HEK293 (cell line): ENCODE results near the gene SRP72.
"Not testable (repeated sequence)": the region's sequence is repeated elsewhere in the genome, so short reads cannot be mapped to it uniquely, and the experiment has no call there.

Experiments used
- ATF2 ChIP-seq: fragments of 450-650 bp; formaldehyde crosslinking; IDR thresholded peaks from 2 replicates; pipeline ENCODE4 v1.5.1; 2016; ENCODE audit warnings: missing biosample characterization, missing genetic modification characterization, low read depth
- IKZF3 ChIP-seq: fragments of 450-650 bp; IDR thresholded peaks from 2 replicates; pipeline ENCODE4 v1.5.0; 2018; ENCODE audit warnings: missing biosample characterization, mild to moderate bottlenecking, missing genetic modification characterization, moderate library complexity
- YY1 ChIP-seq: fragments of 450-650 bp; formaldehyde crosslinking; IDR thresholded peaks from 2 replicates; pipeline ENCODE4 v1.5.1; 2018; ENCODE audit warnings: missing biosample characterization, missing genetic modification characterization
- ZBTB1 ChIP-seq: fragments of 450-650 bp; formaldehyde crosslinking; IDR thresholded peaks from 2 replicates; pipeline ENCODE4 v1.5.1; 2016; ENCODE audit warnings: missing biosample characterization, missing genetic modification characterization
- ZNF121 ChIP-seq: fragments of 450-650 bp; formaldehyde crosslinking; IDR thresholded peaks from 2 replicates; pipeline ENCODE4 v1.5.1; 2016; ENCODE audit warnings: missing biosample characterization, missing genetic modification characterization
- ZNF2 ChIP-seq: fragments of 450-650 bp; formaldehyde crosslinking; IDR thresholded peaks from 2 replicates; pipeline ENCODE4 v1.5.1; 2016; ENCODE audit warnings: missing biosample characterization, missing genetic modification characterization
- ZNF274 ChIP-seq, 2 experiments: fragments of 200-500 bp in 1 of 2; fragments of 450-650 bp in 1 of 2; sonication (Bioruptor generic) in 1 of 2; formaldehyde crosslinking in 1 of 2; IDR thresholded peaks; 2 replicates each; pipeline versions ENCODE4 v1.5.1 to v1.6.1; 2014 to 2016; ENCODE audit warnings: borderline replicate concordance in 1 of 2, inconsistent platforms in 1 of 2, low read length in 1 of 2, missing biosample characterization in 1 of 2, missing genetic modification characterization in 1 of 2
- ZNF585B ChIP-seq: fragments of 450-650 bp; formaldehyde crosslinking; IDR thresholded peaks from 2 replicates; pipeline ENCODE4 v1.5.1; 2016; ENCODE audit warnings: missing biosample characterization, missing genetic modification characterization
- ZNF670 ChIP-seq: fragments of 450-650 bp; formaldehyde crosslinking; IDR thresholded peaks from 2 replicates; pipeline ENCODE4 v1.5.1; 2016; ENCODE audit warnings: missing biosample characterization, missing genetic modification characterization, low read depth
- TF ChIP-seq, protein P1 (sequence below): fragments of 450-650 bp; formaldehyde crosslinking; IDR thresholded peaks from 2 replicates; pipeline ENCODE4 v1.5.1; 2016; ENCODE audit warnings: missing biosample characterization, missing genetic modification characterization
- TF ChIP-seq, protein P2 (sequence below): fragments of 450-650 bp; formaldehyde crosslinking; IDR thresholded peaks from 2 replicates; pipeline ENCODE4 v1.5.1; 2017; ENCODE audit warnings: missing biosample characterization, missing genetic modification characterization
- TF ChIP-seq, protein P3 (sequence below): fragments of 450-650 bp; formaldehyde crosslinking; IDR thresholded peaks from 2 replicates; pipeline ENCODE4 v1.5.1; 2016; ENCODE audit warnings: missing biosample characterization, missing genetic modification characterization
- TF ChIP-seq, protein P4 (sequence below): IDR thresholded peaks from 2 replicates; pipeline ENCODE4 v1.6.1; 2011; ENCODE audit warnings: mild to moderate bottlenecking, low read depth, low read length, borderline replicate concordance

- TF ChIP-seq, protein P1, sequence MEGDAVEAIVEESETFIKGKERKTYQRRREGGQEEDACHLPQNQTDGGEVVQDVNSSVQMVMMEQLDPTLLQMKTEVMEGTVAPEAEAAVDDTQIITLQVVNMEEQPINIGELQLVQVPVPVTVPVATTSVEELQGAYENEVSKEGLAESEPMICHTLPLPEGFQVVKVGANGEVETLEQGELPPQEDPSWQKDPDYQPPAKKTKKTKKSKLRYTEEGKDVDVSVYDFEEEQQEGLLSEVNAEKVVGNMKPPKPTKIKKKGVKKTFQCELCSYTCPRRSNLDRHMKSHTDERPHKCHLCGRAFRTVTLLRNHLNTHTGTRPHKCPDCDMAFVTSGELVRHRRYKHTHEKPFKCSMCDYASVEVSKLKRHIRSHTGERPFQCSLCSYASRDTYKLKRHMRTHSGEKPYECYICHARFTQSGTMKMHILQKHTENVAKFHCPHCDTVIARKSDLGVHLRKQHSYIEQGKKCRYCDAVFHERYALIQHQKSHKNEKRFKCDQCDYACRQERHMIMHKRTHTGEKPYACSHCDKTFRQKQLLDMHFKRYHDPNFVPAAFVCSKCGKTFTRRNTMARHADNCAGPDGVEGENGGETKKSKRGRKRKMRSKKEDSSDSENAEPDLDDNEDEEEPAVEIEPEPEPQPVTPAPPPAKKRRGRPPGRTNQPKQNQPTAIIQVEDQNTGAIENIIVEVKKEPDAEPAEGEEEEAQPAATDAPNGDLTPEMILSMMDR (tag by site-specific recombination) = not testable (repeated sequence)
- TF ChIP-seq, protein P2, sequence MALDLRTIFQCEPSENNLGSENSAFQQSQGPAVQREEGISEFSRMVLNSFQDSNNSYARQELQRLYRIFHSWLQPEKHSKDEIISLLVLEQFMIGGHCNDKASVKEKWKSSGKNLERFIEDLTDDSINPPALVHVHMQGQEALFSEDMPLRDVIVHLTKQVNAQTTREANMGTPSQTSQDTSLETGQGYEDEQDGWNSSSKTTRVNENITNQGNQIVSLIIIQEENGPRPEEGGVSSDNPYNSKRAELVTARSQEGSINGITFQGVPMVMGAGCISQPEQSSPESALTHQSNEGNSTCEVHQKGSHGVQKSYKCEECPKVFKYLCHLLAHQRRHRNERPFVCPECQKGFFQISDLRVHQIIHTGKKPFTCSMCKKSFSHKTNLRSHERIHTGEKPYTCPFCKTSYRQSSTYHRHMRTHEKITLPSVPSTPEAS (tag by site-specific recombination) = not testable (repeated sequence)
- TF ChIP-seq YY1 (tag by site-specific recombination); ZNF670 (tag by site-specific recombination); ZNF121; ZBTB1 (tag by site-specific recombination); ATF2; ZNF274 (IDR thresholded peaks at IDR 0.05; ENCODE audit: low read length); ZNF274 (tag by site-specific recombination; IDR thresholded peaks at IDR 0.05; ENCODE audit: borderline replicate concordance); ZNF585B (tag by site-specific recombination); ZNF2 (tag by site-specific recombination); IKZF3: not testable (repeated sequence)
- TF ChIP-seq, protein P3, sequence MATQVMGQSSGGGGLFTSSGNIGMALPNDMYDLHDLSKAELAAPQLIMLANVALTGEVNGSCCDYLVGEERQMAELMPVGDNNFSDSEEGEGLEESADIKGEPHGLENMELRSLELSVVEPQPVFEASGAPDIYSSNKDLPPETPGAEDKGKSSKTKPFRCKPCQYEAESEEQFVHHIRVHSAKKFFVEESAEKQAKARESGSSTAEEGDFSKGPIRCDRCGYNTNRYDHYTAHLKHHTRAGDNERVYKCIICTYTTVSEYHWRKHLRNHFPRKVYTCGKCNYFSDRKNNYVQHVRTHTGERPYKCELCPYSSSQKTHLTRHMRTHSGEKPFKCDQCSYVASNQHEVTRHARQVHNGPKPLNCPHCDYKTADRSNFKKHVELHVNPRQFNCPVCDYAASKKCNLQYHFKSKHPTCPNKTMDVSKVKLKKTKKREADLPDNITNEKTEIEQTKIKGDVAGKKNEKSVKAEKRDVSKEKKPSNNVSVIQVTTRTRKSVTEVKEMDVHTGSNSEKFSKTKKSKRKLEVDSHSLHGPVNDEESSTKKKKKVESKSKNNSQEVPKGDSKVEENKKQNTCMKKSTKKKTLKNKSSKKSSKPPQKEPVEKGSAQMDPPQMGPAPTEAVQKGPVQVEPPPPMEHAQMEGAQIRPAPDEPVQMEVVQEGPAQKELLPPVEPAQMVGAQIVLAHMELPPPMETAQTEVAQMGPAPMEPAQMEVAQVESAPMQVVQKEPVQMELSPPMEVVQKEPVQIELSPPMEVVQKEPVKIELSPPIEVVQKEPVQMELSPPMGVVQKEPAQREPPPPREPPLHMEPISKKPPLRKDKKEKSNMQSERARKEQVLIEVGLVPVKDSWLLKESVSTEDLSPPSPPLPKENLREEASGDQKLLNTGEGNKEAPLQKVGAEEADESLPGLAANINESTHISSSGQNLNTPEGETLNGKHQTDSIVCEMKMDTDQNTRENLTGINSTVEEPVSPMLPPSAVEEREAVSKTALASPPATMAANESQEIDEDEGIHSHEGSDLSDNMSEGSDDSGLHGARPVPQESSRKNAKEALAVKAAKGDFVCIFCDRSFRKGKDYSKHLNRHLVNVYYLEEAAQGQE (tag by site-specific recombination) = not testable (repeated sequence)
- TF ChIP-seq, protein P4, sequence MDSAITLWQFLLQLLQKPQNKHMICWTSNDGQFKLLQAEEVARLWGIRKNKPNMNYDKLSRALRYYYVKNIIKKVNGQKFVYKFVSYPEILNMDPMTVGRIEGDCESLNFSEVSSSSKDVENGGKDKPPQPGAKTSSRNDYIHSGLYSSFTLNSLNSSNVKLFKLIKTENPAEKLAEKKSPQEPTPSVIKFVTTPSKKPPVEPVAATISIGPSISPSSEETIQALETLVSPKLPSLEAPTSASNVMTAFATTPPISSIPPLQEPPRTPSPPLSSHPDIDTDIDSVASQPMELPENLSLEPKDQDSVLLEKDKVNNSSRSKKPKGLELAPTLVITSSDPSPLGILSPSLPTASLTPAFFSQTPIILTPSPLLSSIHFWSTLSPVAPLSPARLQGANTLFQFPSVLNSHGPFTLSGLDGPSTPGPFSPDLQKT = not testable (repeated sequence)
These were observed 17.9 kb upstream of the SRP72 start for GRCh38 chr4:56449475-56449874.
